NCI-H82 treated with DMSO at 0.1 percent for 48 hours (cell line): ENCODE data around the gene COX7A2L.
"Not testable (repeated sequence)": the region's sequence is repeated elsewhere in the genome, so short reads cannot be mapped to it uniquely, and the experiment has no call there.

Experiments used
- DNase-seq: peaks from one replicate; lab custom pipeline; 2025; ENCODE audit not compliant: unreplicated experiment; lab: John Stamatoyannopoulos, UW

The COX7A2L gene

DNA sequence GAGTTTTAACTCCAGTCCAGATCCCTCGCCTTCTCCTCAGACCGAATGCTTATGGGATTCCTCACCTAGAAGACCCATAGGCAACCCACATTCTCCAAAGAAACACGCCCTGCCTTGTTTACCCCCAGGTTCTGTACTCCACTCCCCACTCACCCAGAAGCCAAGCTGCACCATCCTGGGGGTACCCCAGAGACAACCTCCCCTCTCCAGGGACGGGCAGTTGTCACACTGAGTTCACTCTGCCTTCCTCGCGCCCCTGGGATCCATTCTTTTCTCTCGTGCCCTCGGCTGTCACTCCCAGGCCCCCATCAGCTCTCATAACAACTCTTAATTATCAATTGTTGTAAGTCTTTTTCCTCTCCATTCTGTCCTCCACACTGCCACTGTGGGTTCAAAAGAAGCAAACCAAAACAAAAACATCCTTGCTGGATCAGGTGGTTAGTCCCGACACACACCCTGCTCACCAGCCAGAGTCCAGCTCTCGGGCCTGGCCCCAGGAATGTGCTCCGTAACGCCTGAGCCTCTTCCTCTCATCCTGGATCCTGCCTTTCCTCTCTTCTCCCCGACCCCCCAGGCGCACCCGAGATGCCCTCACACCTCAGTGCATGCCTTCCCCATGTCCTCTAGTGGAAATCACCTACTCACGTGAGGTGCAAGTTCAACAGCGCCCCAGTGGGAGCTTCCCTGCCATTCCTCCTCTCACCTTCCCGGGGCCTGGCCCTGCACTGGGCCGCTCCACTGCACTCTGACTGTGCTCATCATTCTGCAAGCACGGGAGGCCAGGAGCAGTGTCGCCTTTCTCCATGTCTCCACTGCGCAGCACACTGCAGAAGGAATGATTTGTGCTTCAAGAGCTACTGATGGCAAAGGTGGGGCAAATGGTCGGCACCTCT, 20.7 kb downstream of the COX7A2L start:
- no peak for DNase-seq

DNA sequence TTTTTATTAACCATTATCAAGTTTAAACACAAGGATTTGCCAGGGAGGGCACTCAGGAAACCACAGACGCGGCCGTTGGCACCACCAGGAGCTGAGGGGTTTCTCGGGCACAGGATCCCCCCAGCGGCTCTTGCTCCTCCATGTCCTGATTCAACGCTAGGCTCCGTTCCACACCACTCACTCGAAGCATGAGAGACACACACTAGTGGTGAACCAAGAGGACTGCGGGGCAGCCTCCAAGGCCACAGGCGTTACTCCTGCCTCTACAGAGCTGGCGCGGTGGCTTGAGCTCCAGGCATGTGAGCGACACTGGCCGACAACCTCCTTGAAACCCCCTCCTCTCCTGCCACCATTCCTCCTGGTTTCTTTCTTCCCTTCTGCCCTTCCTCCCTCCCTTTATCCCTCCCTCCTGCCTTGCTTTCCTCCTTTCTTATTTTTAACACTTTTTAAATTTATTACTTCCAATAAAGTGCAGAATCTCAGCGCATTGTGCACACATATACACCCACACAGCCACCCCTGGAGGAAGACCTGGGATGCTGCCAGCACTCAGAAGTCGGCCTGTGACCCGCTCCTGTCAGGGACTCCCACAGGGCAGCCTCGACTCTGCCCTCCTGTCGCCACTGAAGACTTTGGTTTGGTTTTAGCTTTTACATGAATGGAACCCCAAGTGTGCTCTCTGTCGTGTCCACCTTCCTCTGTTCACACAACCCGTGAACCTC, 21.7 kb downstream of the COX7A2L start:
- no peak for DNase-seq

DNA sequence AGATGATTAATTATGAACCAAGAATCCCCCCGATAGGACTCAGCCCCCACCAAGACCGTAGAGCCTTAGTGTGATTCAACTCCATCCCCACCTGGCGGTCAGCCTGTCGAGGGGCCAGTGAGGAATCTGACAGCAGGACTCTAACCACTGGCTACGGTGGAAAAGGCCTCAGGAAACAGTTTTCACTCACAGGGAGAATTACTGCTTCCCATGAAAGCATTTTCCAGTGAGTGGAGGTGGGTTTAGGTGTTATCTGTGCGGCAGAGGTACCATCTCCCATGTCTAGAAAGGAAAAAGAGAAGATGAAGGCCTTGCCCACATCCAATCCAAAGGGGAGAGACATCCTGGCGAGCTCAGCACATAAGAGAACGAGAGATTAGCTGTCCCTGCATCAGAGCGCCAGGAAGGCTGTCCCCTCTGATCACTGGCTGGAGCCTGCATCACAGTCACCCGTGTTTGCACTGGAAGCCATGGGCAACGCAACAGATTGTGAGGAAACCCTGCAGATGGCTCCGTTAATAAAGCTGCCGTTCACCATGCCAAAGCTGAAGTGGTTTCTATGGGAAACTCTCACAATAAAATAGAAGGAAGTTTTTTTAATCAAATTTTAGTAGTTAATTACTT, 22.3 kb downstream of the COX7A2L start:
- DNase-seq, result no peak

DNA sequence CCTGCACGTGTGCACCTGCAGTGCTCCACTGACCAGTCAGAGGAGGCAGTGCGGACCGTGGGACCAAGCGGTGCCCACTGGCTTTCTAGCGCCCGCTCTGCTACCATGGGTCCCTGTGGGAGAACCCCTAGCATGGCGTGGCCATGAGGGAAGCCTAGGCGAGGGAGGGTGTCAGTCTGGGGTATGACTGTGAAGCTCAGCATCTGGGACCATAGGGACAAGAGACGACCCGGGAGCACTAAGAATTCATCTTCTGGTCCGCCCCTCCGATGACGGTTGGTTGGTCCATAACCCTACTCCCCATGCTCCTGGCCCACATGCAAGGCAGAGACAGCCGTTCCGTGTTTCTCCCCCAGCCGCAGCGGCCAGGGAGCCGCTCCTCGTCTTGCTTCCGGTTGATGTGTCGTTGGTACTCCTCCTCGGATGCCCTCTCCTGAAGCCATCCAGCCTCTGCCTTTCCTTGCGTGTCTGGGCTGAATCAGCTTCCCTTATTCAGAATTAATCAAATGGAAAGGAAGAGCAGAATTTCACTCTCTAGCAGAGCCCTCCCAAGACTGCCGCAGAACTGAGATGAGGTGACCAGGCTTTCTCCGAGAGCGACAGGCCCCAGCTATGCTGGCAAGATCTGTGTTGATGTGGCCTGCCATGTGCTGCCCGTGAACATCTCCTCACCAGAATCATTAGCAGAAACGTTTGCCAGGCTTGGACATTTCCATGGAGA, 23.0 kb downstream of the COX7A2L start:
- DNase-seq, result no peak

DNA sequence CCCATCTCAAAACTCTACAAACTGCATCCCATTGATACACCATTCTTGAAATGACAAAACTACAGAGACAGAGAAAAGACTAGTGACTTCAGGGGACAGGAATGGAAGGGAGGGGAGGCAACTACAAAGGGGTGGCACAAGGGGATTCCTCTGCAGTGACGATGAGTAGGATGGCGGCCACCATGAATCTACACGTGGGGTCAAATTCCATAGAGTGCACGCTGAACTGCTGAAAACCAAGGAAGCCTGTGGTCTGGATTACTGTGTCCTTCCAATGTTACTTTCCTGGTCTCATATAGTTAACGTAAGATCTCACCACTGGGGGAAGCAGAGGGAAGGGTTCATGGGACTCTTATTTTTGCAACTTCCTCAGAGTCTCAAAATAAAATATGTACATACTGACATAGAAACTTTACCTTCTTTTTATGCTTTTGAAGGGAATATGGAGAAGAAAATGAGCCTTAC, 23.6 kb downstream of the COX7A2L start:
- DNase-seq, result no peak

DNA sequence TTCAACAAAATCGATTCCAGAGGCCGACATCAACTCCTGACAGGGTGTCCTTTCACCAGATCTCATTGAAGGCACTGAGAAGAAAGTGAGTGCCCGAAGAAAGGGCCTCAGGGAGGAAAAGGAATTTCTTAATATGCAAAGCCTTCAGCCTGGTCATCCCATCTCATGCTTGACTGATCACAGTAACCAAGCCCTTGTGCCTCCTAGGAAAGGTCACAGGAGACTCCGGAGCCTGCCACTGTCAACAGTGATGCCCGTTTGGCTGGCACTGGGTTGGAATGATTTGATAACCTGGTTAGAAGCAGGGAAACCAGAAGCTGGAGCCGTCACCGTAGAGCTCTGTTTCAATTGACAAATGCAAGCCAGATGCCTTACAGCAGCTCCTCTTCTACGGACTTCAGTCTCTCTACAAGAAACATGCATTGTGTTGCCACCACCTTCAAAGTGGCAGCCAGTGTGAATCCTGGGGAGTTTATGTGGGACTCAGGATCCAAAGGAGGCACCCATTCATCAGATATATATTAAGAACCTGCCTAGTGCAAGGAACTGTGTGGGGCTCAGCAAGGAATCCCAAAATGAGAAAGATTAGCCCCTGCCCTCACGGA, 24.6 kb downstream of the COX7A2L start:
- no peak for DNase-seq

DNA sequence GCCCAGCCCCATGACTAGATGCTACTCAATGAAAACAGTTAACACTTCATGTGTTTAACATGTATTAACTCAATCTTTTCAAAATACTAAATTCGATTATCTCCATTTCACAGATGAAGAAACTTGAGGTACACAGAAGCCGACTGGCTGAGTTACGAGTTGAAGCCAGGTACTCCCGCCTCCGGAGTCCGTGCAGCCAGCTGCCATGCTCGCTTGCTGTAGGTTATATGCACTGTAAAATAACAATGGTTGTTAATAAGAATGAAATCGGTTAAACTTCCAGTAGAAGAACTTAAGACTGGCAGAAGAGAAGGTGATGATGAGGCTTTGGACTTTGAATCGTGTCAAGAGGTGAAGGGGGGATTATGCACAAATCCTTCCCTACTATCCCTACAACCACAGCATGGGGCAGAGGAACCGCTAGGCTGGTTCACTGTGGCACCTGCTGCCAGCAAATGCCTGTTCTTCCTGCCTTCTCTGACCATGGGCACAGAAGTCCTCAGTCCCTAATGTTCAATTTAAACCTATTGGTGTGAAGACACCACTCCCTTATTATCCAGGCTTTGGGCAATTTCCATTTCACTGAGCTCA, 25.4 kb downstream of the COX7A2L start:
- no peak for DNase-seq

DNA sequence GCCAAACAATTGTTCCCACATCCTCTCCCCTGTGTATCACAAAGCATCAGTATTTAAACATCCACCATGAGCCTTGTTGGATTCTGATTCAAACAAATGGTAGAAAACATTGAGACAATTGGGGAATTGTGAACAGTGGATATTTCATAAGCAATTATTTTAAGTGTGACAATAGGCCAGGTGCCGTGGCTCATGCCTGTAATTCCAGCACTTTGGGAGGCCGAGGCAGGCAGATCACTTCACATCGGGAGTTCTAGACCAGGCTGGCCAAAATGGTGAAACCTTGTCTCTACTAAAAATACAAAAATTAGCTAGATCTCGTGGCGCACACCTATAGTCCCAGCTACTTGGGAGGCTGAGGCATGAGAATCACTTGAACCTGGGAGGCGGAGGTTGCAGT, 26.2 kb downstream of the COX7A2L start:
- DNase-seq, result not testable (repeated sequence)

DNA sequence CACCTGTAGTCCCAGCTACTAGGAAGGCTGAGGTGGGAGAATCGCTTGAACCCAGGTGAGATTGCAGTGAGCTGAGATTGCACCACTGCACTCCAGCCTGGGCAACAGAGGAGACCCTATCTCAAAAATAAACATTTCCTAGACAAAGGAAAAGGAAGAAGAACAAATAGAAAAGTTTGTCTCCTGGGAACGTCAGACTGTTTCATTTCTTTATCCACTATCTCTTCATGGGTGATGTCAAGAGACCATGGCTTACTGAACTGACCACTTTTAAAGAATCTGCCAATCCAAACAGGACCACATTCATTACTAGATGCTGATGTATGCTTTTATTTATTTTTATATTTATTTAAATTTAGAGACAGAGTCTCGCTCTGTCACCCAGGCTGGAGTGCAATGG, 26.8 kb downstream of the COX7A2L start:
- DNase-seq, result no peak

DNA sequence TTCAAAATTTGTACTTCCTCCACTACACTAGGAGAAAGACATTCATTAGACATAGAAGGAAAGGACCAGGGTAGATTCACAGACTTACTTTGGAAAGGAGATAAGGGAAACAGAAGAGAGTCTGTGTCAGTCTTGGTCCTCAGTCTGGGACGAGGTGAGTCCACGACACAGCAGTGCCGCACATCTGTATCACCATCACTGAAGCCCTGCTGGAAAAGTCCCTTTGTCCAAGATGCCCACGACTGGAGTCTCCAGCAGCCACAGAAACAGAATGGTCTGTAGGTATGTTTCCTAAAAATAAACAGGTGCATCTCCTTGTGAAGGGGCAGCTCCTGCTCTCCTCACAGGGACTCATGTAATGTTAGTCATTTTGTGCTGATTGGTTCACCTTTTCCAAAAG, 27.4 kb downstream of the COX7A2L start:
- no peak for DNase-seq

DNA sequence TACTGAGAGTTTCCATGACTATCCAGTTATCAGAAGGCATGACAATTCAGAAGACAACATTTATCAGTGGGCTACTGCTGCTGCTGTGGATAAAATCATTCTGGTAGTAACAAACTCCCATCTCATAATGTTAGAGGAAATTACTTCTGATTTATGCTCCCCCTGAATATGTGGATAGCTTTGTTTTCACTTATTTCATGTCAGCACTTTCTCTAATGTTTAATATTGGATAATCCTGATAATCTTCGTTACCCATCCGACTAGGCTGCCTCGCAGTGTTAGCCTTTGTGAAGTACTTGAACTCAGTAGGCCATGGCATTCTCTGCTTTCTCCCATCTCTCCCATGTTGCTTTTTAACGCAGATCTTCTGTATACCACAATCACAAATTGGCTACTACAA, 28.4 kb downstream of the COX7A2L start:
- no peak for DNase-seq

DNA sequence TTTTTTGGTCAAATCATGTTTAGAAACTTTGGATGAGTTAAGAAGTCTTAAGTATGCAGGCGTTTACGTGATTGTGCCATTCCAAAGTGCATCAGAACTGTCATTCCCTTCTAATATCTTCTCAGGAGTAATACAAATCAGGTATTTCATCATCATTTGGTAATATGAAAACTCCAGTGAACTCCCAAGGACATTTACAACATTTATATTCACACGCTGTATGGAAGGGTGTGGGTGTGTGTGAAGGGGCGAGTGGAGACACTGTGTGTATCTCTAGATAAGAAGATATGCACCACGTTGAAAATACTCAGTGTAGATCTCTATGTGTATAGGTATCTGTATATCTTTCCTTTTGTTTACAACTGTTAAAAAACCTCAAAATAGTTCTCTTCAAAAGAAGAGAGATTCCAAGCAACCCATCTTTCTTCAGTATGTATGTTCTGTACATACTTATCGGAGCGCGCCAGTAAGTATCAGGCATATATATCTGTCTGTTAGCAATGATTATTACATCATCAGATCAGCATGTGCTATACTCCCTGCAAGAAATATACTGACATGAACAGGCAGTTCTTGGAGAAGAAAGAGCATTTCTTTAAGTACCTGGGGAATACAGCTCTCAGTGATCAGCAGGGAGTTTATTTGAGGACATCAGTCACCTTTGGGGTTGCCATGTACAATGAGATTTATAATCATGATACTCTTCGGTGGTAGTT, 29.3 kb downstream of the COX7A2L start:
- no peak for DNase-seq

DNA sequence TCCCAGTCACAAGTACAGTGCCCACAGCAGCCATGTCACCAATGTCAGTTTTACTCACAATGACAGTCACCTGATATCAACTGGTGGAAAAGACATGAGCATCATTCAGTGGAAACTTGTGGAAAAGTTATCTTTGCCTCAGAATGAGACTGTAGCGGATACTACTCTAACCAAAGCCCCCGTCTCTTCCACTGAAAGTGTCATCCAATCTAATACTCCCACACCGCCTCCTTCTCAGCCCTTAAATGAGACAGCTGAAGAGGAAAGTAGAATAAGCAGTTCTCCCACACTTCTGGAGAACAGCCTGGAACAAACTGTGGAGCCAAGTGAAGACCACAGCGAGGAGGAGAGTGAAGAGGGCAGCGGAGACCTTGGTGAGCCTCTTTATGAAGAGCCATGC, 31.3 kb downstream of the COX7A2L start:
- DNase-seq, result no peak

DNA sequence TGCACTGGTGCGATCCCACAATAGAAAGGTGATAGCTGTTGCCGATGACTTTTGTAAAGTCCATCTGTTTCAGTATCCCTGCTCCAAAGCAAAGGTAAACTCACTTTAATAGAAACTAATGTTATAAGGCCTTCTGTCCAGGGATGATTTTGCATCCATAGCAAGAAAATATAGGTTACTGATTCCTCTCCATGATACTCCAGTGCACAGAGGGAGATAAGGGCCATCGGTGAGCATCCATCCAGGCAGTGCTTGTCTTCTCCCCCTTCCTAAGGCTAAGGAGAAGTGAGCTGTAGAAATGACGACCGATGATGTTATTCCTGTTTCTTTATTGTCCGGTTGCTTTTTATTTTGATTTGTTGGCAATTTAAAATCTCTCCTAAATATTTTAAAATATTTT, 32.1 kb downstream of the COX7A2L start:
- DNase-seq, result no peak

DNA sequence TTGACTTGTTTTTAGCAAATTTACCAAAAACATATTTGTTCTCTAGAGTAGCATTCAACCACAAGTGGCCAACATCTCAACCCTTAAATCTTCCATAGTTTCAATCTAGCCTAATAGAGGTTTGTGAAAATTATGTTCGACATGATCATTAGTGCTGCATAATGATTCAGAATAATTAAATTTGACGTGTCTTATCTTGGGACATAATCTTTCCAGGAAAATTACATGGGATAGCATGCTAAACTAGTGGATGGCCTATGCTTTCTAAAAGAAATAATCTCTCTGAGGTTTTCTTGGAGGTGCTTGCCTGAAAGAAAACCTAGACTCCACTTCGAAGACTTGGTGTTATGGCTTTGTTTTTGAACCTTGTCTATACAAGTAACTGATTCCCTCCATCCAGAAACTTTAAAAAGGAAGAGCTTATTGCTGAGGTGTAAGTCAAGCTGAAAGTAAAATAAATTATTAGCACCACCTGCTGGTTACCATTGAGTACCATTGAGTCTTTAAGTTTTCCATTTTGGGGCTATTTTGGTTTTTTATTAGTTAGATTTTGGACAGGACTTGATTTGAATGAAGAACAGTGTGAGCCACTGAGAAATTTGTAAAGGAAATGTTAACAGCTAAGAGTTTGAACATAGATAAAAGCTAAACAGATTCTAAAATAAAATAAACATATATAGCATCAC, 32.7 kb downstream of the COX7A2L start:
- DNase-seq, result peak; percentile 9

DNA sequence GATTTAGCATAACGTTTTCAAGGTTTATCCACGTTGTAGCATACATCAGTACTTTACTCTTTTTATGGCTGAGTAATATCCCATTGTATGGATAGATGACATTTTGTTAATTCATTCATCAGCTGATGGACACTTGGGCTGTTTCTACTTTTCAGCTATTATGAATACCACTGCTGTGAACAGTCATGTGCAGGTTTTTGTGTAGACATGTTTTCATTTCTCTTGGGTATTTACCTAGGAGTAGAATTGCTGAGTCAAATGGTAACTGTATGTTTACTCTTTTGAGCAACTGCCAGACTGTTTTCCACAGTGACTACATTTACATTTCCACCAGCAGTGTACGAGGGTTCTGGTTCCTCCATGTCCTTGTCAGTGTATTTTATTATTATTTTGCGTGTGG, 33.9 kb downstream of the COX7A2L start:
- no peak for DNase-seq

DNA sequence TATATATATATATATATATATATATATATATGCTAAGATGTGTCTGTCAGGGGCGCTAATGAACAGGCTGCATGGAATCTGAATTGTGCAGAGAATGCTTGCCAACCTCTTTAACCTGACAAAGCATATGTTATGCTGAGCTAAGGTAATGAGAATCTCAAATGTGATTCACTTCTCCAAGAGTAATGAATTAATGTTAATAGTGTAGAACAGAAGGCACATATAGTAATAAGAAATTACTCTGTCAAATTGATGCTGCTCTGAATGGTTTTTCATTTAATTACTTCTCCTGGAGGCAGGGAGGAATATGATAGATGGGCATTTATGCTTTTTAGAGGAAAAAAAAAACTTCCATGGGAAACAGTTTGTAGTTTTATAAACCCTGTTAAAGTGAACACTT, 35.4 kb downstream of the COX7A2L start:
- DNase-seq, result no peak

DNA sequence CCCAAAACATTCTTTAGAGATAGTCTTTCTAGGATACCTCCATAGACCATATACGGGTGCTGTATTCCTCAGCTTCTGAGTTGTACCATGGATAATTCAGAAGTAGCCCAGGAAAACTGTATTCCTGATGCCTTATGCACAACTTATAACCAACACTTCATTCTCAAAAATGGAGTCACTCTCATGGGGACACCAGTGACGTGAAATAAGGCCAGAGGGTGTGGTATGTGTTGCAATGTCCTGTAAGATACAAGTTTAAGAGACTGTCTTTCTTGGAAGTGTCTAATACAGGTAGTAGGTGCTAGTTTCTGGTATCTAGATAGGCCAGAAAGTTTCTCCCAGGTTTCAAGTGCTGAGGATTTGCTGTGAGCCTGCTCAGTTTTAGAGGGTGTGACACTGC, 36.1 kb downstream of the COX7A2L start:
- no peak for DNase-seq

DNA sequence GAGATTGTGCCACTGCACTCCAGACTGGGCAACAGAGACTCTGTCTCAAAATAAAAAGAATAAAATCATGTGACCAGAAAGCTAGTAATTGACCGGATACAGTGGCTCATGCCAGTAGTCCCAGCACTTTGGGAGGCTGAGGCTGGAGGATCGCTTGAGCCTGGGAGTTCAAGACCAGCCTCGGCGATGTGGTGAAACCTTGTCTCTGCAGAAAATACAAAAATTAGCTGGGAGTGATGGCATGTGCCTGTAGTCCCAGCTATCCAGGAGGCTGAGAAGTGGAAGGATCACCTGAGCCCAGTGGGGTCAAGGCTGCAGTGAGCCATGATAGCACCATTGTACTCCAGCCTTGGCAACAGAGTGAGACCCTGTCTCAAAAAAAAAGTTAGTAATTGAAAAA, 36.8 kb downstream of the COX7A2L start:
- no peak for DNase-seq
